ENCODE measurements around the gene EMC6.

Gene EMC6

DNA sequence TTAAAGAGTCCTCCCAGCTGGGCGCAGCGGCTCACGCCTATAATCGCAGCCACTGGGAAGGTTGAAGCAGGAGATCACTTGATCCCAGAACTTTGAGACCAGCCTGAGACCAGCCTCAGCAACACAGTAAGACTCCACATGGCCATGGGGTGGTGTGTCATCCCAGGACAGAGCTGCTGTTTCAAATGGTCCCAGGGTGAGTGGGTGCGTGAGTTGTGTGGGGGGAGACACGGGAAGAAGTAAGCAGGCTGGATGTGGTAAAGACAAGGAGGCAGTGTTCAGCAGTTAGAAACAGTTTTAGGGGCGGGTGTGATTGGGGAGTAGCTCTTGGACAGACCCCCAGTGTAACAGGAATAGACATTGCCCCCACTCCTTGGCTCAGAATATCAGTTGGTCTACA is 36.3 kb upstream of the EMC6 start:
- DNase-seq (ENCODE audit: low read depth) = no peak
- no peak for TF ChIP-seq CTCF (IDR thresholded peaks at IDR 0.05; ENCODE audit: insufficient read depth, low read depth, low read length, missing control alignments)
- H3K4me3 ChIP-seq (ENCODE audit: low read depth, low read length) = no peak overlapping the region

GRCh38 chr17:3635474-3636153 is 33.0 kb upstream of the EMC6 start:
- DNase-seq (ENCODE audit: low read depth) = peak; percentile 63
- peak; percentile 1 for TF ChIP-seq CTCF (IDR thresholded peaks at IDR 0.05; ENCODE audit: insufficient read depth, low read depth, low read length, missing control alignments)
- peak overlapping the region; percentile 98 for H3K4me3 ChIP-seq (ENCODE audit: low read depth, low read length)

DNA sequence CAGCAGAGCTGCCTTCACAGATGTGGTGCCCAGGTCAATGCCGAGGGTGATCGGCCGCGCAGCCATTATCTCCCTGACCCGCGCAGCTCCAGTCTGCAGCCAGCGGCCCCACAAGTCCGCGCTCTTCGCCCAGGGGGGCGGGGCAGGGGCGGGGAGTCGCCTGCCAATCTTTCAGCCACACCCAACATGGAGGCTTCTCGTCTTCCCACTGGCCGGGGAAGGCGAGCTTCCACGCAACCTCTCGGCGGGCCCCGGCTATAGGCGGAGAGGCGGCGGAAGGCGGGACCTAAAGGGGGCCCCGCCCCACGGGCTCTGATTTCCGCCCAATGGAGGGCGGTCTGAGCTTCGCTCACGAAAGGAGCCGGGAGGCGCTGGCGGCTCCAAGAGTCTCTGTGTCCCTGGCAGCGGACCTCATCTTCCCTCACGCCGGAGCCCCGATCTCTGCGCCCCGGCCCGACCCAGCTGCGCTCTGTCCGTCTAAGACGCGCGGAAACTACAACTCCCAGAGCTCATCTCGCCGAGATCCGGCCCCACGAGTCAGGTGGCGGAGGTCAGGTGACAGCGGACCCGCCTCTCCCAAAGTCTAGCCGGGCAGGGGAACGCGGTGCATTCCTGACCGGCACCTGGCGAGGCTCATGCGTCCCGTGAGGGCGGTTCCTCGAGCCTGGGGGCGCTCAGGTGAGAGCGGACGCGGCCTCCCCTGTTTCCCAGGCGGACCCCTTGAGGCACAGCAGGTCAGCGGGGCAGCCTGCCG is 32.3 kb upstream of the EMC6 start, which contains the start of the genes CTNS and SHPK:
CTNS (plus strand) TSS at position 607 of the 754 bp plus-strand sequence. CDS start 3,447 bp downstream, outside the sequence.
SHPK (minus strand) TSS at position 97 of the 754 bp plus-strand sequence; CDS start at position 66, 31 bp downstream.
- TF ChIP-seq CTCF (IDR thresholded peaks at IDR 0.05; ENCODE audit: insufficient read depth, low read depth, low read length, missing control alignments) = no peak
- peak; percentile 98 for DNase-seq (ENCODE audit: low read depth)

GRCh38 chr17:3636908-3637373 is 31.7 kb upstream of the EMC6 start:
- DNase-seq (ENCODE audit: low read depth) = peak; percentile 20
- H3K4me3 ChIP-seq (ENCODE audit: low read depth, low read length) = peak overlapping the region; percentile 98
- TF ChIP-seq CTCF (IDR thresholded peaks at IDR 0.05; ENCODE audit: insufficient read depth, low read depth, low read length, missing control alignments) = no peak

More for the DNA sequence above, 32.3 kb upstream of the EMC6 start, which contains the start of the genes CTNS and SHPK:
- H3K4me3 ChIP-seq (ENCODE audit: low read depth, low read length) = peak within 1 kb of the TSS; percentile 98

DNA sequence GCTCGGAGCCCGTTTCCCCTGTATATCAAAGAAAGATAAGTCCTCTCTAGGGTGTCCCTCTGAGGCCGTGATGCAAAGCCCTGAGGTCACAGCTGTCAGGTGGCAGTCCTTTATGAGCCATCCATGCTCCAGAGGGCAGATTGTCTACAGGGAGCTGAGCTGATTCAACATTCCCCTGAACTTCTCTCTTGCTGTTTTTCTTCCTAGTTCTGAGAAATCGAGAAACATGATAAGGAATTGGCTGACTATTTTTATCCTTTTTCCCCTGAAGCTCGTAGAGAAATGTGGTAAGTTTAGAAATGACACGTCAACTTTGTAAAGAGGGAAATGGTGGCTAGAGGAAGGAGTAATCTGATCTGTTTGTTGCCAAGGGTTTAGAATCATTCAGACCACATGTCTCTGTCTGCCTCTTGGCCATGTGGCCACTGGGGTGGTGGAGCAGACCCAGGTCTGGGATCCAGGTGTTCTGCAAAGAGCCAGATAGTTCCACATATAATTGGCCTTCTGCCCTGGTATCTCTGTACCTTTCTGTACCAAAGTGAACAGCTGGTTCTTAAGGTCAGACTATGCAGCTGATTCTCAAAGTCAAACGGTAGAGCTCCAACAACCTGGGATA is 28.5 kb upstream of the EMC6 start:
- no peak for TF ChIP-seq CTCF (IDR thresholded peaks at IDR 0.05; ENCODE audit: insufficient read depth, low read depth, low read length, missing control alignments)
- no peak overlapping the region for H3K4me3 ChIP-seq (ENCODE audit: low read depth, low read length)
- DNase-seq (ENCODE audit: low read depth) = peak; percentile 21

DNA sequence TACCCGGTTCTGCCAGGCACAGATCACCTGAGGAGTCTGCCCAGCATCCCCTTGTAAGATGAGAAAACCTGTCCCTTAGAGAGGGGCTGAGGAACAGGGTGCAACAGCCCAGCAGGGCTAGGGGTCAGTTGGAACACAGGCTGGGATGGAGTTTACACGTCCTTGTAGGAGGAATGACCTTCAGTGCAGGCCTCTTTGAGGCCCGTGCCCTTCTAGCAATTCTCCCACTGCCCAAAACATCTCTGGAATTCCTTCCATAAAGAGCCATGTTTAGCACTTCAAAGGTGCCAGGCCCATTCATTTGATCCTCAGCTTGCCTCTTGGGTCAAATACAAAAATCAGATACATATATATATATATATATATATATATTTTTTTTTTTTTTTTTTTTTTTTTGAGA is 27.6 kb upstream of the EMC6 start:
- no peak for TF ChIP-seq CTCF (IDR thresholded peaks at IDR 0.05; ENCODE audit: insufficient read depth, low read depth, low read length, missing control alignments)
- H3K4me3 ChIP-seq (ENCODE audit: low read depth, low read length) = no peak overlapping the region
- DNase-seq (ENCODE audit: low read depth) = no peak

Data from GM12865 (cell line).